ENCODE measurements around the gene DSG2. TPM values are rescaled to one million over a fixed set of nuclear protein-coding genes. Genes with fewer than 3 reads are reported as not detected.

The DSG2 gene
- total RNA-seq, 1 experiment from 2014 or later, result 194 TPM

DNA sequence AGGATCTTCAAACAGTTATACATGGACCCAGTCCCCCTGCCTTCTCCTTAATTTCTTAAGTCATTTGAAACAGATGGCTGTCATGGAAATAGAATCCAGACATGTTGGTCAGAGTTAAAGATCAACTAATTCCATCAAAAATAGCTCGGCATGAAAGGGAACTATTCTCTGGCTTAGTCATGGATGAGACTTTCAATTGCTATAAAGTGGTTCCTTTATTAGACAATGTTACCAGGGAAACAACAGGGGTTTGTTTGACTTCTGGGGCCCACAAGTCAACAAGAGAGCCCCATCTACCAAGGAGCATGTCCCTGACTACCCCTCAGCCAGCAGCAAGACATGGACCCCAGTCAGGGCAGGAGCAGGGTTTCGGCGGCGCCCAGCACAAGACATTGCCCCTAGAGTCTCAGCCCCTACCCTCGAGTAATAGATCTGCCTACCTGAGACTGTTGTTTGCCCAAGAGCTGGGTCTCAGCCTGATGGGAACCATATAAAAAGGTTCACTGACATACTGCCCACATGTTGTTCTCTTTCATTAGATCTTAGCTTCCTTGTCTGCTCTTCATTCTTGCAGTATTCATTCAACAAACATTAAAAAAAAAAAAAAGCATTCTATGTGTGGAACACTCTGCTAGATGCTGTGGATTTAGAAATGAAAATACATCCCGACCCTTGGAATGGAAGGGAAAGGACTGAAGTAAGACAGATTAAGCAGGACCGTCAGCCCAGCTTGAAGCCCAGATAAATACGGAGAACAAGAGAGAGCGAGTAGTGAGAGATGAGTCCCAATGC, 98.3 kb downstream of the DSG2 start:
- intact Hi-C loops (cut with micrococcal nuclease; ENCODE audit: unreplicated experiment), result no loop called here
- Mint-ChIP-seq H3K36me3 (ENCODE audit: insufficient read depth, unreplicated experiment) (no peaks in the 10 kb centered on the region), H3K9me3 (ENCODE audit: low read depth, unreplicated experiment) (no peaks in the 10 kb centered on the region), H3K4me3 (ENCODE audit: low read depth, unreplicated experiment) (no peak overlapping the region), H3K27me3 (ENCODE audit: unreplicated experiment) (no peaks in the 10 kb centered on the region), H3K4me1 (ENCODE audit: low read depth, unreplicated experiment) (peaks cover 17% of the 10 kb centered on the region), H3K27ac (ENCODE audit: unreplicated experiment) (peak overlapping the region; percentile 47)
- CTCF ChIA-PET, result interaction anchor here (0.6 to 0.8 kb wide), 2 partner anchors 40 to 383 kb away, joined by 3 read pairs; no protein-coding TSS in a partner anchor
- peak; percentile 4 for DNase-seq
- TF ChIP-seq, protein P1, sequence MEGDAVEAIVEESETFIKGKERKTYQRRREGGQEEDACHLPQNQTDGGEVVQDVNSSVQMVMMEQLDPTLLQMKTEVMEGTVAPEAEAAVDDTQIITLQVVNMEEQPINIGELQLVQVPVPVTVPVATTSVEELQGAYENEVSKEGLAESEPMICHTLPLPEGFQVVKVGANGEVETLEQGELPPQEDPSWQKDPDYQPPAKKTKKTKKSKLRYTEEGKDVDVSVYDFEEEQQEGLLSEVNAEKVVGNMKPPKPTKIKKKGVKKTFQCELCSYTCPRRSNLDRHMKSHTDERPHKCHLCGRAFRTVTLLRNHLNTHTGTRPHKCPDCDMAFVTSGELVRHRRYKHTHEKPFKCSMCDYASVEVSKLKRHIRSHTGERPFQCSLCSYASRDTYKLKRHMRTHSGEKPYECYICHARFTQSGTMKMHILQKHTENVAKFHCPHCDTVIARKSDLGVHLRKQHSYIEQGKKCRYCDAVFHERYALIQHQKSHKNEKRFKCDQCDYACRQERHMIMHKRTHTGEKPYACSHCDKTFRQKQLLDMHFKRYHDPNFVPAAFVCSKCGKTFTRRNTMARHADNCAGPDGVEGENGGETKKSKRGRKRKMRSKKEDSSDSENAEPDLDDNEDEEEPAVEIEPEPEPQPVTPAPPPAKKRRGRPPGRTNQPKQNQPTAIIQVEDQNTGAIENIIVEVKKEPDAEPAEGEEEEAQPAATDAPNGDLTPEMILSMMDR (IDR thresholded peaks at IDR 0.05; ENCODE audit: unreplicated experiment), result no peak
- BruUV-seq (replicated peaks), result no TSS peak

DNA sequence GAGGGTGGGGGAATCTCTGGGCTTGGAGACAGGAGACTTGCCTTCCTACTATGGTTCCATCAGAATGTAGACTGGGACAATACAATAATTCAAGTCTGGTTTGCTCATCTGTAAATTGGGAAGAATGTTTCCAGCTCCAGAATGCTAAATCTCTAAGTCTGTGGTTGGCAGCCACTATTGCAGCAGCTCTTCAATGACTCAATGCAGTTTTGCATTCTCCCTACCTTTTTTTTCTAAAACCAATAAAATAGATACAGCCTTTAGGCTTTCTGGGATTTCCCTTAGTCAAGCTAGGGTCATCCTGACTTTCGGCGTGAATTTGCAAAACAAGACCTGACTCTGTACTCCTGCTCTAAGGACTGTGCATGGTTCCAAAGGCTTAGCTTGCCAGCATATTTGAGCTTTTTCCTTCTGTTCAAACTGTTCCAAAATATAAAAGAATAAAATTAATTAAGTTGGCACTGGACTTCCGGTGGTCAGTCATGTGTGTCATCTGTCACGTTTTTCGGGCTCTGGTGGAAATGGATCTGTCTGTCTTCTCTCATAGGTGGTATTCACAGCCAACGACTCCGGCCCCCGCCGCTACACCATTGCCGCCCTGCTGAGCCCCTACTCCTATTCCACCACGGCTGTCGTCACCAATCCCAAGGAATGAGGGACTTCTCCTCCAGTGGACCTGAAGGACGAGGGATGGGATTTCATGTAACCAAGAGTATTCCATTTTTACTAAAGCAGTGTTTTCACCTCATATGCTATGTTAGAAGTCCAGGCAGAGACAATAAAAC, 100.2 kb downstream of the DSG2 start:
- Mint-ChIP-seq H3K27me3 (ENCODE audit: unreplicated experiment) (no peaks in the 10 kb centered on the region), H3K4me3 (ENCODE audit: low read depth, unreplicated experiment) (no peak overlapping the region), H3K27ac (ENCODE audit: unreplicated experiment) (no peak overlapping the region), H3K36me3 (ENCODE audit: insufficient read depth, unreplicated experiment) (no peaks in the 10 kb centered on the region), H3K9me3 (ENCODE audit: low read depth, unreplicated experiment) (no peaks in the 10 kb centered on the region), H3K4me1 (ENCODE audit: low read depth, unreplicated experiment) (peaks cover 11% of the 10 kb centered on the region)
- DNase-seq, result no peak
- TF ChIP-seq, protein P1 (IDR thresholded peaks at IDR 0.05; ENCODE audit: unreplicated experiment), result no peak
- BruUV-seq (replicated peaks), result no TSS peak
- intact Hi-C loops (cut with micrococcal nuclease; ENCODE audit: unreplicated experiment), result no loop called here
- CTCF ChIA-PET, result interaction anchor here (0.6 to 0.7 kb wide), 2 partner anchors 24 to 50 kb away, joined by 3 to 5 read pairs; no protein-coding TSS in a partner anchor

Other genes with a start within 250 kb of the DSG2 start
- gene DSG1, start 180.0 kb upstream of the DSG2 start, total RNA-seq (2022), result not detected in 2 replicates
- not detected in 2 replicates for gene DSG4, start 121.4 kb upstream of the DSG2 start, total RNA-seq (2022)
- gene DSG3, start 50.4 kb upstream of the DSG2 start, total RNA-seq (2022), result 1.2 and 1.8 TPM in 2 replicates
- gene TTR, start 93.7 kb downstream of the DSG2 start, total RNA-seq (2022), result 0.87 and 1.7 TPM in 2 replicates
- gene B4GALT6, start 186.4 kb downstream of the DSG2 start, total RNA-seq (2022), result 11.1 and 22.0 TPM in 2 replicates

Measured in Calu3 (cell line).